NCI-H1417 (cell line): ENCODE results near the gene AKAP11.
"Not testable (repeated sequence)": the region's sequence is repeated elsewhere in the genome, so short reads cannot be mapped to it uniquely, and the experiment has no call there.

Source experiments
- DNase-seq, 3 experiments: peaks; one replicate each; lab custom pipeline; 2025; lab: John Stamatoyannopoulos, UW

AKAP11 gene

DNA sequence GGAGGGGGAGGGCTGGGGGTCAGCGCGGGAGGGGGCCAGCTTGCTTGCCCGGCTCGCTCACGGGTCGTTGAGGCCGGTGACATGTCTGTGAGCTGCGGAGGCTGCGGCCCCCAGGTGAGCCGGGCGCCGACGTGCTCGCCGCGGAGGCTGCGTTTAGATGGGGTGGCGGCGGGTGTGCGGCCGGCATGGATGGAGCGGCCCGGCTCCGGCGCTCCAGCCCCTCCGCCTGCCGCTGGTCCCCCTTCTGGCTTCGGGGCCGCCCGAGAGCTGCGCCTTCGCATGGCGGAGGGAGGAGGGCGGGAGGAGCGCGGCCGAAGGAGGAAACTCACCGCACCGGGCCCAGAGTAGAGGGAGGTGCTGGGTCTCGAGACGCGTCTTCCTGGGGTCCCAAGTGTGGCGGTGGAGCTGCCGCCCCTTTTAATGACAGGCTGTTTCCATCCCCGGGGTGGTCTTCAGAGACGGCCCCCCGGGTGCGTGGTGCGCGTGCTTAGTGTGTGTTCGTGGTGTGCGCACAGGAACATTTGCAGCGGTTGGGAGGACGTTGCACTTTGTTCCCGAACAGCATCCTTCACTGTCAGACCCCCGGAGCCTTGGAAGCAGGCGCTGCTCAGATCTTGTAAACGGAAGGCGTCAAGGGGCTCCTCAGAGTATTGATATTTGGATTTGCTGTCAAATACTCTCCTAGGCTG, at the start of gene AKAP11:
TSS of gene AKAP11 (plus strand) at position 38 of the 689 bp plus-strand sequence. CDS start 14,197 bp downstream, outside the sequence.
- DNase-seq = peak; percentile 41 to 85 (median 80)

DNA sequence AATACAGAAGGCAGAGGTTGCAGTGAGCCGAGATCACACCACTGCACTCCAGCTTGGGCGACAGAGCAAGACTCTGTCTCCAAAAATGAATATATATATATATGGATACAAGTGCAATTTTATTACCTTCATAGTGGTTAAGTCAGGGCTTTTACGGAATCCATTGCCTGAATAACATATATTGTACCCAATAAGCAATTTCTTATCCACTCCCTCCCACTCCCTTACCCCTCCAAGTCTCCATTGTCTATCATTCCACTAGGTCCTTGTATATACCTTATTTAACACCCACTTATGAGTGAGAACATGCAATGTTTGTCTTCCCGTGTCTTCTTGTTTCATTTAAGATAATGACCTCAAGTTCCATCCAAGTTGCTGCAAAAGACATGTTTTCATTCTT, 48.3 kb upstream of the AKAP11 start:
- no peak for DNase-seq

DNA sequence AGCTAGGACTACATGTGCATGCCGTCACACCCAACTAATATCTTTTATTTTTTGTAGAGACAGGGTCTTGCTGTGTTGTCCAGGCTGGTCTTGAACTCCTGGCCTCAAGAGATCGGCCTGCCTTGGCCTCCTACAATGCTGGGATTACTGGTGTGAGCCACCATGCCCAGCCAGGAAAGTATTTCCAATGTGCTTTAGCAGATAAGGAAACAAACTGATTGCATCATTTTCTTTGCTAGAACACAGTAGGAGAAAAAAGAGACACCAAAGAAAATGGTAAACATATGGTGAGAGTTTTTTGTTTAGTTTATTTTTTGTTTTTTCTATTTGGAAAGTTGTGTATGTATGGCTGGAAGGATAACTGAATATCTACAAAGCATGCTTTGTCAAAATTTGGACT, 46.9 kb upstream of the AKAP11 start:
- DNase-seq = no peak

GRCh38 chr13:42226759-42227158, 45.2 kb upstream of the AKAP11 start:
- DNase-seq = not testable (repeated sequence)

GRCh38 chr13:42228527-42228926, 43.4 kb upstream of the AKAP11 start:
- no peak for DNase-seq

DNA sequence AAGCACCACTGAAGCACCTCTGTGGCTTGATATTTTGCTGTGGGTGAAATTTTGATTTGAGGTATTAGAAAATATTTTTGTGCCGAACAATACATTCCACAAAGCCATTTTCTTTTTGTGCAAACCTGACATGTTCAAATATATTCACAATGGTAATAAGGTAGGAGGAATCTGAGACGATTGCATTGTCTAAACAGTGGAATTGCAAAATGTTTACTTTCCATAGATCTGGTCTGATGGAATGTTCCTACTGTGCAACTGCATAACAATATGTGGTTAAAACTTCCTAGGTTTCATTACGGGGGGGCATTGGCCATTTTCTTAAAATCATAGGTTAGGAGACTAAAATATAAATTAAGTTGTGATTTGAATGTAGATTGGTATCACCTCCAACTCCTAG, 42.7 kb upstream of the AKAP11 start:
- DNase-seq = no peak

GRCh38 chr13:42232671-42233070, 39.3 kb upstream of the AKAP11 start:
- no peak for DNase-seq

- no peak for DNase-seq
Observed at GRCh38 chr13:42233726-42234125, 38.2 kb upstream of the AKAP11 start.

DNA sequence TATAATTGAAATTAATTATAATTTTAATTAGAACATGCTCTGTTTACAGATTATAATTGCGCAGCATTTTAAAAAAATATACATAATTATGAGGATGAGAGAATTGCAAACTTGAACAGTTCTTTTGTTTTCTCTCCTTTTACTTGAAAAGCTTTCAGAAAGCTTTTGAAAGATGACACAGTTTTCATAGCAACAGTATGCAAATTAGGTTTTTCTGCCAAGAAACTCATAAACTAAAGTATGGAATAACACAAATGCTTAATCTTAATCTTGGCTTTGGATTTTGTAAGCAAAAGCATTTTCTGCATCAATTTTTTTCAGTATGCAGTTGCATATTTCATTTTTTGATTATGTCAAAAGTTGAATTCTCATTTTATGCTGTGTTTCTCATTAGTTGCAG, 32.8 kb upstream of the AKAP11 start:
- no peak for DNase-seq

DNA sequence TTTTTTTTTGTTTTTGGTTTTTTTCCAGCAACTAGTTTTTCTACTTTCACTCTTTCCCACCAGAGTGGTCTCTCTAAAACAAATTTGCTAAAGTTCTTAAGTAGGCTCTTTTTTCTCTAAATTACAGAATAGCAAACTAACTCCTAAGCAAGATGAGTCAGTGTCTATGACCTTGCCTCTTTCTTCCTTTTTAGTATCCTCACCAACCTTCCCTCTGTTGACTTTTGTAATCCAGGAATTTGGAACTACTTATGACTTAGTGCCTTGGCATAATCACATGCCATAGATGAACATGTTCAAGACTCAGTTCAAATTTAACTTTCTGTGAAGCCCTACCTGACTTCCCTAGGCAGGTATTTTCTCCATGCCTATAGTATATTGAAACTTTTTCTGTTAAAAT, 32.3 kb upstream of the AKAP11 start:
- DNase-seq = no peak

- DNase-seq = no peak
Observed at GRCh38 chr13:42246541-42246940, 25.4 kb upstream of the AKAP11 start.

DNA sequence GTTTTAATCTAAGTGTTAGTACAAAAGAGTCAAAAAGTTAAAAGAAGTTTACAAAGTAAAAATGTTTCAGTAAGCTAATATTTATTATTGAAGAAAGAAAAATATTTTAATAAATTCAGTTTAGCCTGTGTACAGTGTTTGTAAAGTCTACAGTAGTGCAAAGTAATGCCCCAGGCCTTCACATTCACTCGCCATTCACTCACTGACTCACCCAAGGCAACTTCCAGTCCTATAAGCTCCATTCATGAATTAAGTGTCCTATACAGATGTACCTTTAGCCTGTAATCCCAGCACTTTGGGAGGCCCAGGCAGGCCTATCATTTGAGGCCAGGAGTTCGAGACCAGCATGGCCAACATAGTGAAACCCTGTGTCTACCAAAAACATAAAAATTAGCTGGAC, 24.1 kb upstream of the AKAP11 start:
- no peak for DNase-seq

DNA sequence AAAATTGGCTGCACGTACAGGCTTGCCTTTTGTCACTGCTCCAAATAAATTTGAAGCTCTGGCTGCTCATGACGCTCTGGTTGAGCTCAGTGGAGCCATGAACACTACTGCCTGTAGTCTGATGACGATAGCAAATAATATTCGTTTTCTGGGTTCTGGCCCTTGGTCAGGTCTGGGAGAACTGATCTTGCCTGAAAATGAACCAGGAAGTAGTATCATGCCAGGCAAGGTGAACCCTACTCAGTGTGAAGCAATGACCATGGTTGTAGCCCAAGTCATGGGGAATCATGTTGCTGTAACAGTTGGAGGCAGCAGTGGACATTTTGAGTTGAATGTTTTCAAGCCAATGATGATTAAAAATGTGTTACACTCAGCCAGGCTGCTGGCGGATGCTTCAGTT, 16.1 kb upstream of the AKAP11 start:
- DNase-seq = no peak

DNA sequence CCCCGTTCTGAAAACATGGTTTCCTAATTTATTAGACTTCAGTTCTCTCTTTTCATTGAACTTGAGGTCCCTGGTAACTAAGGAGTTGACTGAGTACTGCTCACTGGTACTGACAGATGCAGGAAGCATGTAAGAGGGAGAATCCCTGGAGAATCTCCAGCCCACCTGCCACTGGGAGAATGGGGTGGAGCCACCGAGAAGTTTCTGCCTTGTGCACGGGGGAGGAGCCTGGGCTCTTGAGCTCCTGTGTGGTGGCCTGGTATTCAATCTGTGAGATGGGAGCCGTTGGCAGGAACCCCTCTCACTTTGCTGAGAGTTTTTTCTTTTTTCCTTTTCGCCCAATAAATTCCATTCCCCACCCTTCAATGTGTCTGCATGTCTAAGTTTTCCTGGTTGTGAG, 13.2 kb upstream of the AKAP11 start:
- DNase-seq = peak in 1 of 3 experiments; percentile 43

GRCh38 chr13:42259515-42259914, 12.4 kb upstream of the AKAP11 start:
- no peak for DNase-seq

- DNase-seq = no peak
Observed at GRCh38 chr13:42260903-42261654, 10.9 kb upstream of the AKAP11 start.

- no peak for DNase-seq
Observed at GRCh38 chr13:42266473-42266872, 5.5 kb upstream of the AKAP11 start.

GRCh38 chr13:42270160-42270856, 1.6 kb upstream of the AKAP11 start:
- no peak for DNase-seq

DNA sequence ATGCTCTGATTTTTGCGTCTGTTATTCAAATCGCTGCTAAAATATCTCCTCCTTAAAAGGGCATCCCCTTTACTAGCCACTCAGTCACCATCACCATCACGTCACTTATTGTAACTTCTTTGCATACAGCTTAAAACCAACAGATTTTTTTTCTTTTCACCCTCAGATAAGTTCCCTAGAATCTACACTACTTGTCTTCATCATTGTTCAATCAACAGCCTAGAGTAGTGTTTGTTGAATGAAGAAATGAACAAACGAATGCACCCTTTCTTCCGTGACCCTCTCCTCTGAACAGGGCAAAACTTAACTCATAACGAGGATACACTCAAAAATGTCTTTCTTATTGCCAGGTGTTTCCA, 1.1 kb upstream of the AKAP11 start:
- DNase-seq = no peak

- peak; percentile 94 to 98 (median 96) for DNase-seq
Observed at GRCh38 chr13:42271337-42272114, 426 bp upstream of the AKAP11 start.

DNA sequence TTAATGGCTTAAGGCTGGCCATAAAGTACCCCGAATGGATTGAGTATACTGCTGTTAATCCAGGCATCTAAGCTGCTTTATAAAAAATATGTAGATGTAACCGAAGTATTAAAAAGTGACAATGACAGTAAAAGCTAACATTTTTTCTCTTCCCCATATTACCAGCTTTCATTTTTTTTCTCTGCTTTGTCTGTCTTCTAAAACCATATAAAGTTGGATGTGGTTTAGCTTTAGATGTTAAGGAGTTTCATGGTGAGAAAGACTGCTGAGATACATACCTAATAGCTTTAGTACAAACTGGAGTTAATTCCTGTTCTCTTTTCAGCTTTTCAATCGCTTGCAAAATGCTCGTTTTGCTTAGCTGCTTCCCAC, 838 bp downstream of the AKAP11 start:
- no peak for DNase-seq

DNA sequence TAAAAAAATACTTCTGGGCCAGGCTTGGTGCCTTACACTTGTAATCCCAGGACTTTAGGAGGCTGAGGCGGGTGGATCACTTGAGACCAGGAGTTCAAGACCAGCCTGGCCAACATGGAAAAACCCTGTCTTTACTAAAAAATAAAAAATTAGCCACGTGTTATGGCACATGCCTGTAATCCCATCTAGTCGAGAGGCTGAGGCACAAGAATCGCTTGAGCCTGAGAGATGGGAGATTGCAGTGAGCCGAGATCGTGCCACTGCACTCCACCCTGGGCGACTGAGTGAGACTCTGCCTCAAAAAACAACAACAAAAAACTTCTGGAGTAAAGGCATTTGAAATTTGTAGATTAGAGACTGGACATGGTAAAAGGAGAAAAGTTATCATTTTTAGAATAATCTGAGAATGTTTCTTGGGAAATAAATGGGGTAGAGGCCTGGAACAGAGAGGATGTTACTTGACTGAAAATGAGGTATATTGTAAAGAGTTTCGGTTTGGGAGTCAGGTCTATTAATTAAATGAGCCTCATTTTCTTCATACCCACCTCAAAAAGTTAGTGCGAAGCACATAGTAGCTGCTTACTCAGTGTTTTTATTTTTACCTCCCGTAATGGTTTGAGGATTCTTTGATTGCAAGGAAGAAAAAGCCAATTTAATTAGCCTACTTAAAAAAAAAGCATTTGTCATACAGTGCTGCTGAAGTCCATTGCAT, 2.6 kb downstream of the AKAP11 start:
- DNase-seq = no peak
